WI38 (cell line): Measurements from ENCODE around the gene CCDC92B.

ENCODE experiments used
- H3K4me3 ChIP-seq: 2 replicates; pipeline ENCODE4 v1.5.1; 2011; ENCODE audit warnings: low read depth, mild to moderate bottlenecking, control low read depth, low read length
- TF ChIP-seq, protein P1 (sequence below): IDR thresholded peaks from 2 replicates; pipeline ENCODE4 v1.5.1; 2012; ENCODE audit warnings: low read depth, mild to moderate bottlenecking, control low read depth, low read length

The CCDC92B gene

DNA sequence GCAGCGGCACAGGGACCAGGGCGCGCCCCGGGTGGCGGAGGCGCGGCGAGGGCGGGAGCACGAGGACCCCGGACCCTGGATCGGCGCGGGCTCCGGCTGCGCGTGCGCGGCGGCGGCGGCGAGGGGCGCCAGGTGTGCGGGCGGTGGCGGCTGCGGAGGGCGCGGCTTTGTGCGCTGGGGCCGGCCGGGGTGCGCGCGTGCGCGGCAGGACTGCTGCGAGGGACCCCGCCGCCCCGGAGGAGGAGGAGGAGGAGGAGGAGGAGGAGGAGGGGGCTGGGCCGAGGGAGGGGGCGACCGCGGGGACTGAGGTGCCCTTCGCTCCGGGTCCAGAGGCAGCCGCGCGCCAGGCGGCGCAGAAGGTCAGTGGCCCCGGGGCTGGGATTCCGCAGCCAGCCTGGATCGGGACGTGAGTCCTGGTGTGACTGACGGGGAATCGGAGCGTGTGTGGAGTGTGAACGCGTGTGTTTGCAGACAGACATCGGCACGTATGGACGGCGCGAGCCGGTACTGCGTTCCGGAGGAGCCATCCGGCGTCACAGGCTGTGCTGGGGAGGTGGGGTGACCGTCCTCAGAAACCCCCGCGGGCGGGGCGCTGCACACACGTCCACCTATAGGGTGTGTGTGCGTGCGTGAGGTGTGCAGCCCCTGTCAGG is 27.3 kb upstream of the CCDC92B start:
- no peak overlapping the region for H3K4me3 ChIP-seq

DNA sequence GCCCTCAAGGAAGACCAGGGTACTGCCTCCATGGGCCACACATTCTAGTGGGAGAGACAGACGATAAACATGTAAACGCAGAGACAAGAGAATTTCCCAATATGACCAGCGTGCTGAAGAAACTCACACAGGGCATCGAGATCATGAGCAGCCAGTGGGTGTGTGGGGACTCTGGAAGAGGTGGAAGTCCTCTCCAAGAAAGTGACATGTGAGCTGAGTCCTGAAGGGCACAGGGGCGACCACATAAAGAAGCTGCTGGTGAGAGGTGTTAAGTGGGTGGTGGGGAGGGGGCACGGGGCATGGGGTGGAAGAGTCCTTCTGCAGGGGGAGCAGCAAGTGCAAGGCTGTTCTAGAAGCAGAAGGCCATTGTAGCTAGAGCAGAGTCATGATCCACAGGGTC is 25.8 kb upstream of the CCDC92B start:
- TF ChIP-seq, protein P1, sequence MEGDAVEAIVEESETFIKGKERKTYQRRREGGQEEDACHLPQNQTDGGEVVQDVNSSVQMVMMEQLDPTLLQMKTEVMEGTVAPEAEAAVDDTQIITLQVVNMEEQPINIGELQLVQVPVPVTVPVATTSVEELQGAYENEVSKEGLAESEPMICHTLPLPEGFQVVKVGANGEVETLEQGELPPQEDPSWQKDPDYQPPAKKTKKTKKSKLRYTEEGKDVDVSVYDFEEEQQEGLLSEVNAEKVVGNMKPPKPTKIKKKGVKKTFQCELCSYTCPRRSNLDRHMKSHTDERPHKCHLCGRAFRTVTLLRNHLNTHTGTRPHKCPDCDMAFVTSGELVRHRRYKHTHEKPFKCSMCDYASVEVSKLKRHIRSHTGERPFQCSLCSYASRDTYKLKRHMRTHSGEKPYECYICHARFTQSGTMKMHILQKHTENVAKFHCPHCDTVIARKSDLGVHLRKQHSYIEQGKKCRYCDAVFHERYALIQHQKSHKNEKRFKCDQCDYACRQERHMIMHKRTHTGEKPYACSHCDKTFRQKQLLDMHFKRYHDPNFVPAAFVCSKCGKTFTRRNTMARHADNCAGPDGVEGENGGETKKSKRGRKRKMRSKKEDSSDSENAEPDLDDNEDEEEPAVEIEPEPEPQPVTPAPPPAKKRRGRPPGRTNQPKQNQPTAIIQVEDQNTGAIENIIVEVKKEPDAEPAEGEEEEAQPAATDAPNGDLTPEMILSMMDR, result no peak
- no peak overlapping the region for H3K4me3 ChIP-seq

More for the DNA sequence above, 27.3 kb upstream of the CCDC92B start:
- TF ChIP-seq, protein P1, result no peak

DNA sequence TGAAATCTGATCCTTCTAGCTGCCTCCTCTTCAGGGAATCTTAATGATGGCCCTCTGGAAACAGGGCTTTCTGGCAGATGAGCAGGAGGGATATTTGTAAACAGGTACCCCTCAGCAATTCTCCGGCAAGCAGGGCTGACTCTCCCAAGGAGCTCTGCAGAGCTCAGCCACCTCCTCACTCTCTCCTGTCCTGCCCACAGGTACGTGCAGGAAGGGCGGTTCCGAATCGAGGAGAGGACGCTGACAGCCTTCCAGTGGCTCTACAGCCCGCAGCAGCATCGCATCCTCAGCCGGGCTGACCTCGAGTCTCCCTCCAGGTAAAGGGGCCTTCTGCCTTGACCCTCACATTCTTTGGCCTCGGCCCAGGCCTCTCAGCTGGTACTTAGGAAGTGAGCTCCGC is 20.7 kb upstream of the CCDC92B start:
- TF ChIP-seq, protein P1, result no peak
- H3K4me3 ChIP-seq, result no peak overlapping the region

DNA sequence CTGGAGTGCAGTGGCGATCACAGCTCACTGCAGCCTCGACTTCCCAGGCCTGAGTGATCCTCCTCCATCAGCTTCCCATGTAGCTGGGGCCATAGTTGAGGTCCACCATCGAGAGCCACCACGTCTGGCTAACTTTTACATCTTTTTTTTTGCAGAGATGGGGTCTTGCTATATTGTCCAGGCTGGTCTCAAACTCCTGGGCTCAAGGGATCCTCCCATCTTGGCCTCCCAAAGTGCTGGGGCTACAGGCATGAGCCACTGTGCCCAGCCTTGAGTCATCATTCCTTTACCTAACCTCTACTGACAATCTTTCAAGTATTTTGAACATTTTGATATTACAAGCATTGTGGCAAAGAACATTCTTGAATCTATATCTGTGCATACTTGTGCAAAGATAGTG is 9.4 kb upstream of the CCDC92B start:
- H3K4me3 ChIP-seq, result no peak overlapping the region
- TF ChIP-seq, protein P1, result no peak

DNA sequence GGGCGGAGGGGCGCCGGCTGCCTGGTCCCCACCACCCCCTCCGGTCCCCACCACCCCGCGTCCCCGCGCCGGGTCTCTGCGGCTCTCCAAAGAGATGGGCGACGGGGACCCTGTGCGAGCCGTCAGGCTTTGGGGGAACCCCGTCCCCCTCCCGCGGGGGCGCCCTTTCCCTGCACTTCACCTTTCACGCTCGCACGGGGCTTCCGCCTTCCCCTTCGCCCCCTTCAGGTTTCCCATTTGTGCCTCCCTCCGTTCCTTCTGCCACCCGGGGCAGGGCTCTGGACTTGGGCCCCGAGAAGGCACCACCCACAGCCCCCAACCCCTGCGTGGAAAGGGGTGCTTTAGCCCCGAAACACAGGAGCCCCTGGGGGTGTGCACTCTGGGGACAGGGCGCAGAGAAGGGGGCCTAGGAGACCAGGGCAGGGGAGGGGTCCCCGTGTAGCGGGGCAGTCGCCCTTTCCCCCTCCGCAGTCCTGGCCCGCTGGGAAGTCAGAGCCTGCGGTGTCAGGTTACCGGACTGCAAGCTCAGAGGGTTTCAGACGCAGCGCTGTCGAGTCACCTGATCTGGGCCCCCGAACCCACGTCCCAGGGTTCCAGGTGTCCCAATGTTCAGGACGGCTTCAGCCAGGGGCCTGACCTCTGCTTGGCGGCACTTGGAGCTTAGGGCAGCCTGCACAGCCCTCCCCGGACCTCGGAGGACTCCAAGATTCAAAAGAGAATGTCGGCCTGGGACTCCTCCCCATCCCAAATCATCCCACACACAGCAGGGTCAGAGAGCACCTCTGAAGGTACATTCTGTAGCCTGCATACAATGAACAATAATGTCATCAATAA is 6.7 kb upstream of the CCDC92B start:
- no peak overlapping the region for H3K4me3 ChIP-seq
- TF ChIP-seq, protein P1, result no peak

DNA sequence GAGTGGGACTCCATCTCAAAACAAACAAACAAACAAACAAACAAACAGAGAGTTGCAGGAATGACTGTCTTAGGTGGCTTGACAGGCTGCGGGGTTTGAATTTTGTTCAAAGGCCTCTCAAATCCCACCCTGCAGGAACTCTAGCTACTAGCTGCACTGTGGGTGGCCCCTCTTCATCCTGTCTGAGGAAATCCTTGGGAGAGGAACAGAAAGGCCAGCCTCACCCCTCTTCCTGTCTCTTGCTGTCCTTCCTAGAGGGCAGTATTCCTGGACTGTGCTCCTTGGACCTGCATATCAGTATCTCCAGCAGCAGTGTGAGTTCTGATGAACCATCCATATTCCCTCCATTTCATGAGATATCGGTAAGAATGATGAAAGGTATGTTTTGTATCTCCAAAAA is 2.0 kb upstream of the CCDC92B start:
- TF ChIP-seq, protein P1, result no peak
- H3K4me3 ChIP-seq, result no peak overlapping the region

DNA sequence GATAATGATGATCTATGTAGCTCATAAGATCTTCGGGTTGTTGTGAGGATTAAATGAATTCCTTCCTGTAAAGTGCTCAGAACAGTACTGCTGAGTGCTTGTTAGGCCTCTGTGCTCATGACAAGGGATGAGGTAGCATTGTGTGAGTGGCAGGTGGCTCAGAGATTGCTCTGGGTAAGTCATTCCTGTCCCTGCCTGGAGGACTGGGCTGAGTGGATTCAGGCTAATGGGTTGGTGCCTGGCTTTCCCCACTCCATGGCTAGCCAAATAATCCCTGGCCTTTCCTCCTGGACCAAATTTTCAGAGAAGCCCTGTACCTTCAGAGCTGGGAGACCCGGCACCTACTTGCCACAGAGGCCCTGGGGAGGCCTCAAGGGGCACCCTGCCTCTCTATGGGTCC is 1.3 kb upstream of the CCDC92B start:
- TF ChIP-seq, protein P1, result no peak

More for the DNA sequence above, 1.3 kb upstream of the CCDC92B start:
- no peak overlapping the region for H3K4me3 ChIP-seq
